Upper lobe of right lung (tissue), 1 donor: ENCODE data around the gene TAT. TPM values are rescaled to one million over a fixed set of nuclear protein-coding genes. Genes with fewer than 3 reads are reported as not detected.
"Not testable (repeated sequence)": the region's sequence is repeated elsewhere in the genome, so short reads cannot be mapped to it uniquely, and the experiment has no call there.

ENCODE experiments used
- ATAC-seq: fragments of 200-7000 bp; cut with Tn5 transposase; one replicate; pipeline ENCODE4 v1.9.1; 2020; ENCODE audit warnings: mild to moderate bottlenecking, moderate library complexity
- DNase-seq: peaks from one replicate; pipeline ENCODE4 v3.0.0-alpha.2; 2020
- H3K27ac ChIP-seq: fragments of 200-600 bp; one replicate; pipeline ENCODE4 v1.8.0; 2022
- H3K27me3 ChIP-seq: fragments of 200-600 bp; one replicate; pipeline ENCODE4 v1.8.0; 2022; ENCODE audit warnings: mild to moderate bottlenecking
- H3K36me3 ChIP-seq: fragments of 200-600 bp; one replicate; pipeline ENCODE4 v1.8.0; 2022
- H3K4me1 ChIP-seq: fragments of 200-600 bp; one replicate; pipeline ENCODE4 v1.8.0; 2022
- H3K4me3 ChIP-seq: fragments of 200-600 bp; one replicate; pipeline ENCODE4 v1.8.0; 2022; ENCODE audit warnings: mild to moderate bottlenecking
- H3K9me3 ChIP-seq: fragments of 200-600 bp; one replicate; pipeline ENCODE4 v1.8.0; 2022
- intact Hi-C: fragments of 100-400 bp; cut with DNase I; formaldehyde crosslinking; loops from one replicate; pipeline ENCODE4 v1.11.0; 2022
- total RNA-seq: library from RNA; stranded (reverse); fragmentation: NEBNext Ultra II Directional; extraction: Animal tissue kit (Norgen Biotek cat#: 25700); gene quantifications from one replicate; pipeline ENCODE4 v1.2.1, GENCODE V29; 2021
- TF ChIP-seq, protein P1 (sequence below): fragments of 200-600 bp; IDR thresholded peaks from one replicate; pipeline ENCODE4 v1.8.0; 2022; ENCODE audit warnings: antibody characterized with exemption
- donor health status: DM: no; HTN: yes; CAD: no; lungs with severe emphysema.

The TAT gene
- total RNA-seq, 1 donor from 2014 or later, result not detected

DNA sequence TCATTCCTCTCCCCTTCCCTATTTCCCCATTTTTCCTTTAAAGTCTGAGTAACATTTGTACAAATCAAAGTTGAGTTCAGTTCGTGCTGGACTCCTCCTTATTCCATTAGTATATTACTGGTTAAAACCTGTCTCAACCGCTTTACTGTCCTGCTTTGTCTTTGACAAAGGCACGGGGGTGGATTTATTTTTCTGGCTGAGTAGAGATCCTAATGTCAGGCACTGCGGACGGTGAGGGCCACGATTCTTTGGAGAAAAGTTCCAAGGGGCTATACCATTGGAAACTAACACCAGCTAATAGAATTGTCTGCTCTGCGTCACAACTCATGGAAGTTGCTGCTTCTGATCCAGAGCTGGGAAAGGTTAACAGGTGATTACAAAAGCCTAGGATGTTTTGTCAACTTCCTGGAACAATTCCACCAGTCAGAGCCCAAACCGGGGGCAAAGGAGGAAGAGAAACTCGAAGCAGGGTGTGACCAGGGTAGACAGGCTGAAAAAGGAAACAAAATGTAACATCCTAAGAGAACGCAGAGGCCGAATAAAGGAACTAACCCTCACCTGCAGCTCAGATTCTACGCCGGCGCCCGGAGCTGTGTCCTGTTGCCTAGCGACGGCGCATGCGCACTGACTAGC lies 12.4 kb downstream of the TAT start:
- ATAC-seq, result peak; percentile 18

GRCh38 chr16:71562552-71562951 lies 14.3 kb downstream of the TAT start:
- TF ChIP-seq, protein P1, sequence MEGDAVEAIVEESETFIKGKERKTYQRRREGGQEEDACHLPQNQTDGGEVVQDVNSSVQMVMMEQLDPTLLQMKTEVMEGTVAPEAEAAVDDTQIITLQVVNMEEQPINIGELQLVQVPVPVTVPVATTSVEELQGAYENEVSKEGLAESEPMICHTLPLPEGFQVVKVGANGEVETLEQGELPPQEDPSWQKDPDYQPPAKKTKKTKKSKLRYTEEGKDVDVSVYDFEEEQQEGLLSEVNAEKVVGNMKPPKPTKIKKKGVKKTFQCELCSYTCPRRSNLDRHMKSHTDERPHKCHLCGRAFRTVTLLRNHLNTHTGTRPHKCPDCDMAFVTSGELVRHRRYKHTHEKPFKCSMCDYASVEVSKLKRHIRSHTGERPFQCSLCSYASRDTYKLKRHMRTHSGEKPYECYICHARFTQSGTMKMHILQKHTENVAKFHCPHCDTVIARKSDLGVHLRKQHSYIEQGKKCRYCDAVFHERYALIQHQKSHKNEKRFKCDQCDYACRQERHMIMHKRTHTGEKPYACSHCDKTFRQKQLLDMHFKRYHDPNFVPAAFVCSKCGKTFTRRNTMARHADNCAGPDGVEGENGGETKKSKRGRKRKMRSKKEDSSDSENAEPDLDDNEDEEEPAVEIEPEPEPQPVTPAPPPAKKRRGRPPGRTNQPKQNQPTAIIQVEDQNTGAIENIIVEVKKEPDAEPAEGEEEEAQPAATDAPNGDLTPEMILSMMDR, result no peak
- Histone ChIP-seq H3K36me3 (no peaks in the 10 kb centered on the region), H3K27ac (no peak overlapping the region), H3K4me1 (peaks cover 11% of the 10 kb centered on the region), H3K27me3 (no peaks in the 10 kb centered on the region), H3K4me3 (no peak overlapping the region), H3K9me3 (peaks cover 4% of the 10 kb centered on the region)
- DNase-seq, result no peak
- no peak for ATAC-seq
- intact Hi-C loops, result no loop called here

More for the DNA sequence above, 12.4 kb downstream of the TAT start:
- Histone ChIP-seq H3K4me1 (peaks cover 11% of the 10 kb centered on the region), H3K27me3 (no peaks in the 10 kb centered on the region), H3K4me3 (peak overlapping the region; percentile 53), H3K9me3 (peaks cover 4% of the 10 kb centered on the region), H3K36me3 (no peaks in the 10 kb centered on the region), H3K27ac (peak overlapping the region; percentile 91)
- TF ChIP-seq, protein P1, result no peak
- no peak for DNase-seq
- intact Hi-C loops, result no loop called here

DNA sequence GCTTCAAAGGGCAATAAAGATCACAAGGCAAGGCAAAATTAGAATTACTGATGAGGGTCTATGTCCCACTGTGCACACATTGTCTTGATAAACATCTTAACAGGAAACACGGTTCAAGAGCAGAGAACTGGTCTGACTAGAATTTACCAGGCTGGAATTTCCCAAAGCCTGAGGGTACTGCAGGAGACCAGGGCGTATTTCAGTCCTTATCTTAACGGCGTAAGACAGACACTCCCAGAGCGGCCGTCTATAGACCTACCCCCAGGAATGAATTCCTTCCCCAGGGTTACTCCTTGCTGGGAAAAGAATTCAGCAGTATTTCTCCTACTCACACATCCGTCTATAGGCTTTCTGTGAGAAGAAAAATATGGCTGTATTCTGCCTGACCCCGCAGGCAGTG lies 15.0 kb downstream of the TAT start:
- H3K27ac ChIP-seq, ATAC-seq, intact Hi-C loops, H3K9me3 ChIP-seq, H3K4me3 ChIP-seq, DNase-seq, H3K36me3 ChIP-seq, H3K27me3 ChIP-seq: not testable (repeated sequence)
- peaks cover 11% of the 10 kb centered on the region for H3K4me1 ChIP-seq

DNA sequence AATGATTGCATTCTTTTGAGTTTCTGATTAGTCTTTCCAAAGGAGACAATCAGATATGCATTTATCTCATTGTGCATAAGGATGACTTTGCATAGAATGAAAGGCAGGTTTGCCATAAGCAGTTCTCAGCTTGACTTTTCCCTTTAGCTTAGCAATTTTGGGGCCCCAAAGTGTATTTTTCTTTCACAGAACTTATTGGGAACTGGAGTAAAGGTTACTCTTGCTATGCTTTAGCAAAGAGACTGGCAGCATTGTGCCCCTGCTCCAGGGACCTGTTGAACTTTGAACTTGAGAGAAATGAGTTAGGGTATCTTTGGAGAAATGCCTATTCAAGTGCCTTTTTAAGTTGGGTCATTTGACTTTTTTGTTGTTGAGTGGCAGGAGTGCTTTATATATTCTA lies 17.0 kb downstream of the TAT start:
- no peaks in the 10 kb centered on the region for H3K27me3 ChIP-seq
- DNase-seq (no peak), ATAC-seq (no peak)
- intact Hi-C loops, result no loop called here
- peaks cover 6% of the 10 kb centered on the region for H3K4me1 ChIP-seq
- H3K36me3 ChIP-seq, result no peaks in the 10 kb centered on the region
- H3K9me3 ChIP-seq, result peaks cover 4% of the 10 kb centered on the region
- no peak overlapping the region for H3K27ac ChIP-seq
- TF ChIP-seq, protein P1, result no peak
- no peak overlapping the region for H3K4me3 ChIP-seq

- TF ChIP-seq, protein P1, result no peak
- DNase-seq (no peak), ATAC-seq (no peak)
- Histone ChIP-seq H3K36me3 (no peaks in the 10 kb centered on the region), H3K9me3 (peaks cover 4% of the 10 kb centered on the region), H3K27me3 (no peaks in the 10 kb centered on the region), H3K27ac (no peak overlapping the region), H3K4me3 (no peak overlapping the region), H3K4me1 (no peaks in the 10 kb centered on the region)
- intact Hi-C loops, result no loop called here
Observed at GRCh38 chr16:71557954-71558582, 18.8 kb downstream of the TAT start.

- no peak overlapping the region for H3K27ac ChIP-seq
- H3K27me3 ChIP-seq, result no peaks in the 10 kb centered on the region
- intact Hi-C loops, result no loop called here
- no peak overlapping the region for H3K4me3 ChIP-seq
- no peaks in the 10 kb centered on the region for H3K36me3 ChIP-seq
- ATAC-seq (no peak), DNase-seq (no peak)
- TF ChIP-seq, protein P1, result no peak
- peaks cover 4% of the 10 kb centered on the region for H3K9me3 ChIP-seq
- H3K4me1 ChIP-seq, result no peaks in the 10 kb centered on the region
Observed at GRCh38 chr16:71557299-71557698, 19.6 kb downstream of the TAT start.
